ENCODE results near the gene MAL. TPM values are rescaled to one million over a fixed set of nuclear protein-coding genes. Genes with fewer than 3 reads are reported as not detected.

The MAL gene
- total RNA-seq, 3 donors from 2014 or later (not counting 1 experiment from before 2014, with no cell fraction given) = 0.54 to 3.3 (median 1.8) TPM

DNA sequence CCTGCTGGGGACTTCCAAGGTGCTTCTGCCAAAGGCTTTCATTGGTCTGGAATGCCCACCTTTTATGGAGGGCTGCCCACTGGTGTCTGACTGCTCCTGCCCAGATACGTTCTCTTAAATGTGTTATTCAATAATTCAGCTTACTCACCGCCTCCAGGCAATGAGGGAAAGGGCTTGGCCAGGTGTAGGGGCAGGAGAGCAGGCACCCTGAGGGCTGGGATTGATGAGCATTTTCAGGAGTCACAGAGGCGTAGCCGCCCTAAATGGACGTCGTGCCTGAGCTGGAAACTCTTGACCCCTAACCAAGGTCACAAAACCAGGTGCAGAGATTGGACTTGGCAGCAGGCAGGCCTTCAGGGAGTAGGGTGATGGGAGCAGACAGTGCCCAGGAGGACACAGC is 26.8 kb downstream of the MAL start:
- H3K4me3 ChIP-seq (ENCODE audit: low read length) = no peak overlapping the region
- Mint-ChIP-seq H3K36me3 (no peaks in the 10 kb centered on the region), H3K27me3 (ENCODE audit: low read depth in 2 of 2) (peaks cover 5 to 9% of the 10 kb centered on the region in 2 donors), H3K9me3 (no peaks in the 10 kb centered on the region), H3K27ac (no peak overlapping the region), H3K4me3 (no peak overlapping the region), H3K4me1 (no peaks in the 10 kb centered on the region)
- H3K9me3 ChIP-seq (ENCODE audit: control insufficient read depth, insufficient read depth, low read length) = no peaks in the 10 kb centered on the region
- intact Hi-C loops (cut with micrococcal nuclease) = no loop called here
- TF ChIP-seq, protein P1, sequence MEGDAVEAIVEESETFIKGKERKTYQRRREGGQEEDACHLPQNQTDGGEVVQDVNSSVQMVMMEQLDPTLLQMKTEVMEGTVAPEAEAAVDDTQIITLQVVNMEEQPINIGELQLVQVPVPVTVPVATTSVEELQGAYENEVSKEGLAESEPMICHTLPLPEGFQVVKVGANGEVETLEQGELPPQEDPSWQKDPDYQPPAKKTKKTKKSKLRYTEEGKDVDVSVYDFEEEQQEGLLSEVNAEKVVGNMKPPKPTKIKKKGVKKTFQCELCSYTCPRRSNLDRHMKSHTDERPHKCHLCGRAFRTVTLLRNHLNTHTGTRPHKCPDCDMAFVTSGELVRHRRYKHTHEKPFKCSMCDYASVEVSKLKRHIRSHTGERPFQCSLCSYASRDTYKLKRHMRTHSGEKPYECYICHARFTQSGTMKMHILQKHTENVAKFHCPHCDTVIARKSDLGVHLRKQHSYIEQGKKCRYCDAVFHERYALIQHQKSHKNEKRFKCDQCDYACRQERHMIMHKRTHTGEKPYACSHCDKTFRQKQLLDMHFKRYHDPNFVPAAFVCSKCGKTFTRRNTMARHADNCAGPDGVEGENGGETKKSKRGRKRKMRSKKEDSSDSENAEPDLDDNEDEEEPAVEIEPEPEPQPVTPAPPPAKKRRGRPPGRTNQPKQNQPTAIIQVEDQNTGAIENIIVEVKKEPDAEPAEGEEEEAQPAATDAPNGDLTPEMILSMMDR (IDR thresholded peaks at IDR 0.05) = no peak
- H3K27ac ChIP-seq (ENCODE audit: low read length) = no peak overlapping the region
- H3K4me1 ChIP-seq (ENCODE audit: control insufficient read depth, insufficient read depth, low read length) = no peaks in the 10 kb centered on the region
- no peaks in the 10 kb centered on the region for H3K36me3 ChIP-seq (ENCODE audit: control insufficient read depth, insufficient read depth, low read length)
- 92% methylated on average over 6 of the region's 6 CpGs for WGBS (ENCODE audit: insufficient coverage)
- H3K27me3 ChIP-seq (ENCODE audit: control insufficient read depth, insufficient read depth, low read length) = no peaks in the 10 kb centered on the region
- ATAC-seq (no peak), DNase-seq (no peak)

DNA sequence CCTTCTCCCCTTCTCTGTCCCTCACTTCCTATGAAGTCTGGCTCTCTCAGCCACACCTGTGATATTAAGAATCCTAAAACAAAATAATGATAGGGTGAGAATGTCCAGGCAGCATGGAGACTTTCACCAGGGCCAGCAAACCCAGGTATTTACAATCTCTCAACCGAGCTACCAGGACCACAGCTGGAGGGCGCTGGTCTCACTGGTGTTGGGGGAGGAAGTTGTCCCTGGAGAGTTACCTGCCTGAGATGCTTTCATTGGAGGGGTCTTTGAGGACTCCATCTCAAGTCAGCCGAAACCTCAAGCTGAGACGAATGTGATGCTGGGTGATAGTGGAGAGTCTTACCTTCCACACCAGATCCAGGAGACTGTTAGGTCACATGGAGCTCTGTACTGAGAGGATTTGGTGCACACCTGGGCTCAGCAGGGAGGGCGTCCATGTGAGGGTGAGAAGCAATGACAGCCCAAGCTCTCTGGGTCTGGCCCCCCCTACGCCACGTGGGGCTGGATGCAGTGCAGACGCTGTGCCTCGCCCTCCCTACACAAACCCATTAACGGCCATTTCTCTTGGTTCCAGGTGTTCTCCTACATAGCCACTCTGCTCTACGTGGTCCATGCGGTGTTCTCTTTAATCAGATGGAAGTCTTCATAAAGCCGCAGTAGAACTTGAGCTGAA is 27.4 kb downstream of the MAL start:
- H3K27me3 Mint-ChIP-seq (ENCODE audit: low read depth in 2 of 2) = peaks cover 5 to 9% of the 10 kb centered on the region in 2 donors
- H3K4me3 ChIP-seq (ENCODE audit: low read length) = no peak overlapping the region
- no peaks in the 10 kb centered on the region for H3K4me1 Mint-ChIP-seq
- H3K4me1 ChIP-seq (ENCODE audit: control insufficient read depth, insufficient read depth, low read length) = no peaks in the 10 kb centered on the region
- no peak for ATAC-seq
- WGBS (ENCODE audit: insufficient coverage) = 86% methylated on average over 13 of the region's 13 CpGs
- intact Hi-C loops (cut with micrococcal nuclease) = no loop called here
- peak in 1 of 2 donors; percentile 25 for DNase-seq
- no peak overlapping the region for H3K27ac Mint-ChIP-seq
- no peak overlapping the region for H3K4me3 Mint-ChIP-seq
- no peaks in the 10 kb centered on the region for H3K9me3 Mint-ChIP-seq
- H3K27ac ChIP-seq (ENCODE audit: low read length) = no peak overlapping the region
- H3K36me3 Mint-ChIP-seq = no peaks in the 10 kb centered on the region
- H3K9me3 ChIP-seq (ENCODE audit: control insufficient read depth, insufficient read depth, low read length) = no peaks in the 10 kb centered on the region
- TF ChIP-seq, protein P1 (IDR thresholded peaks at IDR 0.05) = no peak
- H3K27me3 ChIP-seq (ENCODE audit: control insufficient read depth, insufficient read depth, low read length) = no peaks in the 10 kb centered on the region
- H3K36me3 ChIP-seq (ENCODE audit: control insufficient read depth, insufficient read depth, low read length) = no peaks in the 10 kb centered on the region

GRCh38 chr2:95053543-95053942 is 28.0 kb downstream of the MAL start:
- DNase-seq (peak in 1 of 2 donors; percentile 53), ATAC-seq (no peak)
- Histone ChIP-seq H3K36me3 (ENCODE audit: control insufficient read depth, insufficient read depth, low read length) (no peaks in the 10 kb centered on the region), H3K27ac (ENCODE audit: low read length) (no peak overlapping the region), H3K4me1 (ENCODE audit: control insufficient read depth, insufficient read depth, low read length) (no peaks in the 10 kb centered on the region), H3K27me3 (ENCODE audit: control insufficient read depth, insufficient read depth, low read length) (no peaks in the 10 kb centered on the region), H3K9me3 (ENCODE audit: control insufficient read depth, insufficient read depth, low read length) (no peaks in the 10 kb centered on the region), H3K4me3 (ENCODE audit: low read length) (no peak overlapping the region)
- Mint-ChIP-seq H3K36me3 (no peaks in the 10 kb centered on the region), H3K4me3 (no peak overlapping the region), H3K27ac (no peak overlapping the region), H3K27me3 (ENCODE audit: low read depth in 2 of 2) (peaks cover 5 to 9% of the 10 kb centered on the region in 2 donors), H3K9me3 (no peaks in the 10 kb centered on the region), H3K4me1 (no peaks in the 10 kb centered on the region)
- 43% methylated on average over 11 of the region's 11 CpGs for WGBS (ENCODE audit: insufficient coverage)
- intact Hi-C loops (cut with micrococcal nuclease) = no loop called here
- TF ChIP-seq, protein P1 (IDR thresholded peaks at IDR 0.05) = no peak

GRCh38 chr2:95054016-95054415 is 28.5 kb downstream of the MAL start:
- Mint-ChIP-seq H3K27me3 (ENCODE audit: low read depth in 2 of 2) (peaks cover 5 to 9% of the 10 kb centered on the region in 2 donors), H3K4me1 (no peaks in the 10 kb centered on the region)

More at GRCh38 chr2:95054016-95054415, 28.5 kb downstream of the MAL start:
- no peak for ATAC-seq
- Mint-ChIP-seq H3K4me3 (no peak overlapping the region), H3K36me3 (no peaks in the 10 kb centered on the region), H3K9me3 (no peaks in the 10 kb centered on the region), H3K27ac (no peak overlapping the region)
- intact Hi-C loops (cut with micrococcal nuclease) = no loop called here
- WGBS (ENCODE audit: insufficient coverage) = 27% methylated on average over 5 of the region's 5 CpGs
- TF ChIP-seq, protein P1 (IDR thresholded peaks at IDR 0.05) = no peak
- no peaks in the 10 kb centered on the region for H3K4me1 ChIP-seq (ENCODE audit: control insufficient read depth, insufficient read depth, low read length)
- H3K36me3 ChIP-seq (ENCODE audit: control insufficient read depth, insufficient read depth, low read length) = no peaks in the 10 kb centered on the region
- DNase-seq = peak in 1 of 2 donors; percentile 25
- no peak overlapping the region for H3K27ac ChIP-seq (ENCODE audit: low read length)
- H3K27me3 ChIP-seq (ENCODE audit: control insufficient read depth, insufficient read depth, low read length) = no peaks in the 10 kb centered on the region
- no peak overlapping the region for H3K4me3 ChIP-seq (ENCODE audit: low read length)
- H3K9me3 ChIP-seq (ENCODE audit: control insufficient read depth, insufficient read depth, low read length) = no peaks in the 10 kb centered on the region

Measured in natural killer cell (primary cell).